GM21737 (cell line): Measurements from ENCODE around the gene USP1.

Source experiments
- ATAC-seq: cut with Tn5 transposase; IDR thresholded peaks from one replicate; pipeline ENCODE4 v1.9.1; 2021; ENCODE audit warnings: mild to moderate bottlenecking, moderate library complexity; ENCODE audit not compliant: unreplicated experiment

The USP1 gene

DNA sequence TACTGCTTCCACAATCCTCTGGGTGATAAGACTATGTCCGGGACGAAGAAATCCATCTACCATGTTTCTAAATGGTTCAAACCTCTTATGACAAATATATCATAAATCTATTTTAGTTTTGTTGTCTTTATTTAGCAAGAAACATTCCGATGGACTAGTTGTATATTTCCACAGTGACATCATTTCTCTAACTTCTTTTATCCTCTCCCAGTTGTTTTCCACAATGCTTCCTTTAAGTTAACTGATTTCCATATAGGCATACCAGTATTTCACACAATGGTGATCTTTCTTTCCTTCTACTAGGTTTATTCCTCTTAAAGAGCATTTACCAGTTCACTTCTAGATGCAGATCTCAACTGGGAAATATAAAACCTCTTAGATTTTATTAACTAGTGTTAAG is 44.8 kb downstream of the USP1 start:
- ATAC-seq: no peak

DNA sequence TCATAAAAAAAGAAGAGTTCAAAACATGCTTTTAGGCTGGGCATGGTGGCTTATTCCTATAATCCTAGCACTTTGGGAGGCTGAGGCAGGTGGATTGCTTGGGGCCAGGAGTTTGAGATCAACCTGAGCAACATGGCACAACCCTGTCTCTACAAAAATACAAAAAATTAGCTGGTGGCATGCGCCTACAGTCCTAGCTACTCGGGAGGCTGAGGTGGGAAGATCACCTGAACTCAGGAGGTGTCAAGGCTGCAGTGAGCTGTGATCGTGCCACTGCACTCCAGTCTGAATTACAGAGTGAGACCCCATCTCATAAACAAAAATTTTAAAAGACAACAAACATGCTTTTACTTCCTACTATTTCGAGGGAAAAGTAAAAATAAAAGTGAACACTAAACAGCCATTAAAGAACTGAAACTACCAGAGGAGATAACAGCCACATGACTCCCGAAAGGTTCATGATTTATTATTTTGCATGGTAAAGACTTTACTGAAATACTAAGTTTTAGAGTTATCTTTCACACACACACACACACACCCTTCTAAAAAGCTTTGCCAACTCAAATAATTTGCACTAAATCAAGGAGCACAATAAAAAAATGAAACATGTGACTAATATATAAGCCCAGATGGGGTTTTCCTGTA is 48.1 kb downstream of the USP1 start:
- ATAC-seq: no peak

DNA sequence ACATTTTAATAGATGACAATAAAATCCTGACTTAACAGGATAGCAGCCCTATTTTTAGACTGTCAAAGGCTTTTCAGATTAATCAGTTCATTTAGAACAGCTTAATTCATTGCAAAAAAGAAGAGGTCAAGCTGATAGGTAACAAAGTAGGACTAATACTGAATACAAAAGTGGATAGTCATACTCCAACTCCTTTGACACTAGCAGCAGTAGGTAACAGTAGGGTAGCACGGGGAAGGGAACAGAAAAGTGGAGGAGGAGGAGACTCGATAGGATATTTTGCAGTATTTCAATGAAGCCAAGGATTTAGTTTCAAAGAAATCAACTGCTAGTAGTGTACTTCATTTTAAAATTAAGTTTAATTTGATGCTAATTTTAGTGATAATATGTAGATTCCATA is 51.1 kb downstream of the USP1 start:
- no peak for ATAC-seq

DNA sequence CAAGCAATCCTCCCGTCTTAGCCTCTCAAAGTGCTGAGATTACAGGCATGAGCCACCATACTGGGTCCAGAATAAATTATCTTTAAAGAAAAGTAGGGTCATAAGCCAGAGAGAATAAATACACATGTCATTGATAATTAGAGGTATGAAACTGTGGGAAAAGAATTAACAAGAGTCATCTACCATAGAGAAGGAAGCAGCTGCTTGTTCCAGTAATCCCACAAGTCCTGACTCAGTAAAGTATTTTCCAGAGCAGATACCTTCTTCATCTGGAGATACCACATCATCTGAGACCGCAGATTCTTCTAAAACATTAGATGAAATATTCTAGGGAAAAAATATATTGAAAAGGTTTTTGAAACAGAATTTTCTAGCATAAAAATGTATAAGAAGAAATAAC is 55.7 kb downstream of the USP1 start:
- ATAC-seq: no peak

DNA sequence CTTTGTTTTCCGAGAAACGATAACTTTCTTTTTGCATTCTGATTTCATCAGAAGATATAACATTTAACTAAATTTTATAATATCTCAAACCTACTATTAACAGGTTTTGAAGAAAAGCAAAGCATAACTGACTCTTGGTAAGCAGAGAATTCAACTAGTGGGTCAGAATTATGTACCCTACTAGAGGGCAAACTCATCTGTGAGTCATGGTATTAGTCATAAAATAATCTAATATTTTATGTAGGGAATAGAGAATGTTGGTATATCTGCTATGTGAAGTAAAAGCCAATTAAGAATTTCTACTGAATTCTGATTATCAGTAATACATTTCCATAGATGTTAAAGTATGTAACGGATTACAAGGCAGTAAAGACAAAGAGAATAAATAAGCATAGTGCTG is 56.8 kb downstream of the USP1 start:
- no peak for ATAC-seq

GRCh38 chr1:62494137-62494536 is 57.3 kb downstream of the USP1 start:
- ATAC-seq: no peak

GRCh38 chr1:62500210-62500609 is 63.4 kb downstream of the USP1 start:
- ATAC-seq: no peak
